HG03066 (cell line): Measurements from ENCODE around the gene ENG.
"Not testable (repeated sequence)": the region's sequence is repeated elsewhere in the genome, so short reads cannot be mapped to it uniquely, and the experiment has no call there.

Experiments
- ATAC-seq: cut with Tn5 transposase; IDR thresholded peaks from one replicate; pipeline ENCODE4 v1.9.1; 2021; ENCODE audit warnings: low read depth; ENCODE audit not compliant: unreplicated experiment

The ENG gene

GRCh38 chr9:127854184-127854806, at the start of gene ENG:
TSS of gene ENG (minus strand) at chr9:127854658. CDS start at chr9:127854355, 303 bp downstream.
- ATAC-seq = no peak

- no peak for ATAC-seq
Measured at GRCh38 chr9:127903557-127904475, 49.4 kb upstream of the ENG start.

- no peak for ATAC-seq
Measured at GRCh38 chr9:127899128-127899943, 44.9 kb upstream of the ENG start, which contains the start of gene ST6GALNAC6. TSS of gene ST6GALNAC6 (minus strand) at chr9:127899603. CDS start at chr9:127897981, 1,622 bp downstream.

- no peak for ATAC-seq
Measured at GRCh38 chr9:127898433-127899127, 44.1 kb upstream of the ENG start.

- no peak for ATAC-seq
Measured at GRCh38 chr9:127897193-127897692, 42.8 kb upstream of the ENG start.

GRCh38 chr9:127896395-127897192, 42.1 kb upstream of the ENG start:
- ATAC-seq = no peak

- no peak for ATAC-seq
Measured at GRCh38 chr9:127895811-127896210, 41.4 kb upstream of the ENG start.

GRCh38 chr9:127893392-127893791, 38.9 kb upstream of the ENG start:
- no peak for ATAC-seq

GRCh38 chr9:127892831-127893230, 38.4 kb upstream of the ENG start:
- no peak for ATAC-seq

- no peak for ATAC-seq
Measured at GRCh38 chr9:127890053-127890452, 35.6 kb upstream of the ENG start.

- ATAC-seq = no peak
Measured at GRCh38 chr9:127887792-127888191, 33.3 kb upstream of the ENG start.

- ATAC-seq = no peak
Measured at GRCh38 chr9:127886401-127886972, 32.0 kb upstream of the ENG start.

- ATAC-seq = no peak
Measured at GRCh38 chr9:127885508-127886281, 31.2 kb upstream of the ENG start.

GRCh38 chr9:127884976-127885490, 30.6 kb upstream of the ENG start:
- ATAC-seq = no peak

- no peak for ATAC-seq
Measured at GRCh38 chr9:127884427-127884911, 30.0 kb upstream of the ENG start.

GRCh38 chr9:127883959-127884358, 29.5 kb upstream of the ENG start:
- no peak for ATAC-seq

- ATAC-seq = not testable (repeated sequence)
Measured at GRCh38 chr9:127881715-127882114, 27.3 kb upstream of the ENG start.

- ATAC-seq = no peak
Measured at GRCh38 chr9:127880143-127880542, 25.7 kb upstream of the ENG start.
